ENCODE data around the gene FSTL4. TPM values are rescaled to one million over a fixed set of nuclear protein-coding genes. Genes with fewer than 3 reads are reported as not detected.

The FSTL4 gene
- polyA plus RNA-seq, 1 donor (not counting 4 experiments of a cell fraction or from before 2014, with no cell fraction given): 1.7 TPM

DNA sequence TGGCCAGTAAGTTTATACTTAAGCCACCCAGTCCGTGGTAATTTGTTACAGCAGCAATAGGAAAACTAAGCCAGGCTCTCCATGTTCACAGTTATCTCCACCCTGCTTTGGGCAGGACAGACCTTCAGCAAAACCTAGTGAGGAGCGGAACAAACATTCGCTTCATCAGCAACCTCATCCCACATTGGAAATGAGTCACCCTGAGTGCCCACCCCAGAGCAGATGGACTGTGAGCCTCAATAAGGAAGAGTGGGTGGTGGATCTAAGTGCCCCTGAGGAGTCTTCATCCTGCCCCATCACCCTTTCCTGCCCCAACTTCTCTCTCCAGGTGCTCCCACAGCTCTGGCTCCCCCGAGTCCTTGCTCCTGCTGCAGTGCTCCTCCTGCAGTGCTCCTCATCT lies 78.8 kb downstream of the FSTL4 start:
- no peak overlapping the region for H3K4me2 ChIP-seq (ENCODE audit: control insufficient read depth, extremely low read depth, insufficient read depth, low read depth, low read length)
- dilution Hi-C loops (cut with MboI; ENCODE audit: extremely low pct_ligation_motif_present, low sequenced_read_pairs): no loop called here
- no peaks in the 10 kb centered on the region for H4K20me1 ChIP-seq (ENCODE audit: control insufficient read depth, extremely low read depth, insufficient read depth, low read length)
- H3K9ac ChIP-seq (ENCODE audit: control insufficient read depth, extremely low read depth, insufficient read depth, low read length): no peak overlapping the region
- no peak overlapping the region for H3K4me3 ChIP-seq (ENCODE audit: control insufficient read depth in 2 of 3, extremely low read depth in 1 of 3, insufficient read depth in 2 of 3, low read depth in 1 of 3, low read length in 3 of 3)
- H3K9me1 ChIP-seq (ENCODE audit: control insufficient read depth, extremely low read depth, insufficient read depth, low read length): no peaks in the 10 kb centered on the region
- no peaks in the 10 kb centered on the region for H3K4me1 ChIP-seq (ENCODE audit: control insufficient read depth, extremely low read depth, insufficient read depth, low read length)
- TF ChIP-seq EZH2 (IDR thresholded peaks at IDR 0.05; ENCODE audit: low read length): no peak
- DNase-seq (ENCODE audit: low read depth, low spot score) (no peak), FAIRE-seq (no peak)
- H3K27me3 ChIP-seq (ENCODE audit: control insufficient read depth, extremely low read depth, insufficient read depth, low read length): no peaks in the 10 kb centered on the region
- H3K9me3 ChIP-seq (ENCODE audit: control insufficient read depth, low read depth, low read length): no peaks in the 10 kb centered on the region
- H2AFZ ChIP-seq (ENCODE audit: control insufficient read depth, low read length): no peak overlapping the region
- no peak overlapping the region for H3K27ac ChIP-seq (ENCODE audit: control insufficient read depth, insufficient read depth, low read length)
- H3K79me2 ChIP-seq (ENCODE audit: control insufficient read depth, insufficient read depth, low read length): no peaks in the 10 kb centered on the region
- no peaks in the 10 kb centered on the region for H3K36me3 ChIP-seq (ENCODE audit: control insufficient read depth in 2 of 2, extremely low read depth in 1 of 2, insufficient read depth in 2 of 2, low read length in 2 of 2)

- Histone ChIP-seq H3K79me2 (ENCODE audit: control insufficient read depth, insufficient read depth, low read length) (no peaks in the 10 kb centered on the region), H3K9me1 (ENCODE audit: control insufficient read depth, extremely low read depth, insufficient read depth, low read length) (no peaks in the 10 kb centered on the region), H3K4me2 (ENCODE audit: control insufficient read depth, extremely low read depth, insufficient read depth, low read depth, low read length) (no peak overlapping the region), H3K4me1 (ENCODE audit: control insufficient read depth, extremely low read depth, insufficient read depth, low read length) (no peaks in the 10 kb centered on the region), H3K27me3 (ENCODE audit: control insufficient read depth, extremely low read depth, insufficient read depth, low read length) (no peaks in the 10 kb centered on the region), H4K20me1 (ENCODE audit: control insufficient read depth, extremely low read depth, insufficient read depth, low read length) (no peaks in the 10 kb centered on the region), H3K9me3 (ENCODE audit: control insufficient read depth, low read depth, low read length) (no peaks in the 10 kb centered on the region), H3K36me3 (ENCODE audit: control insufficient read depth in 2 of 2, extremely low read depth in 1 of 2, insufficient read depth in 2 of 2, low read length in 2 of 2) (no peaks in the 10 kb centered on the region), H3K9ac (ENCODE audit: control insufficient read depth, extremely low read depth, insufficient read depth, low read length) (no peak overlapping the region), H3K27ac (ENCODE audit: control insufficient read depth, insufficient read depth, low read length) (no peak overlapping the region), H3K4me3 (ENCODE audit: control insufficient read depth in 2 of 3, extremely low read depth in 1 of 3, insufficient read depth in 2 of 3, low read depth in 1 of 3, low read length in 3 of 3) (no peak overlapping the region), H2AFZ (ENCODE audit: control insufficient read depth, low read length) (no peak overlapping the region)
- dilution Hi-C loops (cut with MboI; ENCODE audit: extremely low pct_ligation_motif_present, low sequenced_read_pairs): no loop called here
- FAIRE-seq (peak; percentile 23), DNase-seq (ENCODE audit: low read depth, low spot score) (no peak)
- TF ChIP-seq EZH2 (IDR thresholded peaks at IDR 0.05; ENCODE audit: low read length) (no peak), CTCF (optimal IDR thresholded peaks at IDR 0.05 in 1 of 3, IDR thresholded peaks at IDR 0.05 in 1 of 3, conservative IDR thresholded peaks at IDR 0.05 in 1 of 3; ENCODE audit: extremely low read depth in 1 of 3, insufficient read depth in 2 of 3, low read length in 3 of 3) (no peak)
These were observed 80.7 kb downstream of the FSTL4 start for GRCh38 chr5:133531594-133531993.

DNA sequence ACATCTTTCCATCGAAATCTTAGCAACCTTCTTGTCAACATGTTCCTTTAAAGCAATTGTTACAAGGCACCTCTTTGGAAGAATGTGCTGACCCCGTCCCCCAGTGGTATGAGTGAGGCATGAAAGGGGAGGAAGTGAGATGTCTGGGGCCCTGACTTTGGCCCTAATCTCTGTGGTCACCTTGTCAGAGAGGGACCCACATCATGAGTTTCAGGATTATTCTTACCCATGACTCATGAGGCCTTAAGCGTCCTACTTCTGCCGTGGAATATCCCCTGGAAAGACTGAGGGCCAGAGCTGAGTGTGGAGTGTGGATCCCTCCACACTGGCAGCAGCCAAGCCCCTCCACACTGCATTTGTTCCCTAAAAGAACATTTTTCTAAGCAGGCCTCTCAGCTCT lies 81.2 kb downstream of the FSTL4 start:
- dilution Hi-C loops (cut with MboI; ENCODE audit: extremely low pct_ligation_motif_present, low sequenced_read_pairs): no loop called here
- FAIRE-seq (no peak), DNase-seq (ENCODE audit: low read depth, low spot score) (no peak)
- no peak overlapping the region for H3K9ac ChIP-seq (ENCODE audit: control insufficient read depth, extremely low read depth, insufficient read depth, low read length)
- no peak overlapping the region for H2AFZ ChIP-seq (ENCODE audit: control insufficient read depth, low read length)
- no peaks in the 10 kb centered on the region for H3K4me1 ChIP-seq (ENCODE audit: control insufficient read depth, extremely low read depth, insufficient read depth, low read length)
- H3K27ac ChIP-seq (ENCODE audit: control insufficient read depth, insufficient read depth, low read length): no peak overlapping the region
- H3K9me3 ChIP-seq (ENCODE audit: control insufficient read depth, low read depth, low read length): no peaks in the 10 kb centered on the region
- no peaks in the 10 kb centered on the region for H4K20me1 ChIP-seq (ENCODE audit: control insufficient read depth, extremely low read depth, insufficient read depth, low read length)
- H3K4me2 ChIP-seq (ENCODE audit: control insufficient read depth, extremely low read depth, insufficient read depth, low read depth, low read length): no peak overlapping the region
- H3K79me2 ChIP-seq (ENCODE audit: control insufficient read depth, insufficient read depth, low read length): no peaks in the 10 kb centered on the region
- no peaks in the 10 kb centered on the region for H3K36me3 ChIP-seq (ENCODE audit: control insufficient read depth in 2 of 2, extremely low read depth in 1 of 2, insufficient read depth in 2 of 2, low read length in 2 of 2)
- no peaks in the 10 kb centered on the region for H3K9me1 ChIP-seq (ENCODE audit: control insufficient read depth, extremely low read depth, insufficient read depth, low read length)
- TF ChIP-seq CTCF (optimal IDR thresholded peaks at IDR 0.05 in 1 of 3, IDR thresholded peaks at IDR 0.05 in 1 of 3, conservative IDR thresholded peaks at IDR 0.05 in 1 of 3; ENCODE audit: extremely low read depth in 1 of 3, insufficient read depth in 2 of 3, low read length in 3 of 3): no peak
- TF ChIP-seq EZH2 (IDR thresholded peaks at IDR 0.05; ENCODE audit: low read length): no peak
- H3K27me3 ChIP-seq (ENCODE audit: control insufficient read depth, extremely low read depth, insufficient read depth, low read length): no peaks in the 10 kb centered on the region
- H3K4me3 ChIP-seq (ENCODE audit: control insufficient read depth in 2 of 3, extremely low read depth in 1 of 3, insufficient read depth in 2 of 3, low read depth in 1 of 3, low read length in 3 of 3): no peak overlapping the region

All from keratinocyte (primary cell).